H1 (cell line): ENCODE measurements around the gene AGBL1. TPM values are rescaled to one million over a fixed set of nuclear protein-coding genes. Genes with fewer than 3 reads are reported as not detected.

Experiments
- CHD7 ChIP-seq: fragments of 300-600 bp; sonication (generic); IDR thresholded peaks from 2 replicates; pipeline ENCODE4 v1.7.1; 2012; ENCODE audit warnings: low read length, moderate library complexity, mild to moderate bottlenecking, inconsistent platforms; ENCODE audit not compliant: insufficient replicate concordance
- polyA plus RNA-seq, 7 experiments: library from polyadenylated mRNA; depleted of rRNA in 3 of 7; stranded (reverse) in 5 of 7; unstranded in 2 of 7; fragments of >200 nt in 5 of 7; fragments of 200-250 nt in 2 of 7; gene quantifications; 1 replicate in 5 of 7; 2 replicates in 1 of 7; 4 replicates in 1 of 7; pipeline versions ENCODE4 v1.2.1 to v1.2.3, GENCODE V29; 2011 to 2013; ENCODE audit warnings: missing spikeins in 2 of 7, mixed read lengths in 2 of 7
- total RNA-seq: library from RNA; stranded (reverse); fragmentation: NEBNext Ultra II Directional; extraction: Animal tissue kit (Norgen Biotek cat#: 25700); gene quantifications from 2 replicates; pipeline ENCODE4 v1.2.1, GENCODE V29; 2021

AGBL1 gene
- total and polyA plus RNA-seq, 2 of the 8 experiments (the other 6 are each of a cell fraction or from before 2014, with no cell fraction given) = not detected

- TF ChIP-seq CHD7 = no peak
These were observed 35.6 kb downstream of the AGBL1 start (continued) for GRCh38 chr15:86115145-86115801.
